Fibroblast of lung (primary cell): ENCODE measurements around the gene ZNF653. TPM values are rescaled to one million over a fixed set of nuclear protein-coding genes. Genes with fewer than 3 reads are reported as not detected.

Source experiments
- DNase-seq, 2 donors: peaks; one replicate each; pipeline versions ENCODE4 v3.0.0 to v3.0.0-alpha.2; 2010; ENCODE audit warnings: low read depth in 2 of 2
- H2AFZ ChIP-seq: 2 replicates; pipeline ENCODE4 v1.5.1; 2012; ENCODE audit warnings: low read length, control low read depth, inconsistent platforms
- H3K27ac ChIP-seq: 2 replicates; pipeline ENCODE4 v1.5.1; 2011; ENCODE audit warnings: low read length, control low read depth; ENCODE audit not compliant: insufficient read depth
- H3K27me3 ChIP-seq: 2 replicates; pipeline ENCODE4 v1.5.1; 2011; ENCODE audit warnings: mild to moderate bottlenecking, low read length; ENCODE audit not compliant: control insufficient read depth, insufficient read depth
- H3K36me3 ChIP-seq: 2 replicates; pipeline ENCODE4 v1.5.1; 2011; ENCODE audit warnings: low read length; ENCODE audit not compliant: control insufficient read depth, insufficient read depth
- H3K4me1 ChIP-seq: 2 replicates; pipeline ENCODE4 v1.5.1; 2011; ENCODE audit warnings: low read length; ENCODE audit not compliant: control insufficient read depth, insufficient read depth; ENCODE audit errors: extremely low read depth
- H3K4me2 ChIP-seq: 2 replicates; pipeline ENCODE4 v1.5.1; 2011; ENCODE audit warnings: low read length, control low read depth; ENCODE audit not compliant: insufficient read depth; ENCODE audit errors: extremely low read depth
- H3K4me3 ChIP-seq, 4 experiments: fragments of 200-600 bp in 1 of 4; sonication (generic) in 1 of 4; replicated peaks in 1 of 4; 2 replicates each; pipeline ENCODE4 v1.5.1; 2011 to 2016; ENCODE audit warnings: low read length in 4 of 4, low read depth in 3 of 4, mild to moderate bottlenecking in 3 of 4, control low read depth in 2 of 4, inconsistent platforms in 1 of 4, mixed read lengths in 1 of 4; ENCODE audit not compliant: insufficient read depth in 1 of 4; ENCODE audit errors: control extremely low read depth in 1 of 4
- H3K79me2 ChIP-seq: 2 replicates; pipeline ENCODE4 v1.5.1; 2012; ENCODE audit warnings: mild to moderate bottlenecking, low read length, inconsistent platforms; ENCODE audit not compliant: control insufficient read depth, insufficient read depth
- H3K9ac ChIP-seq: 2 replicates; pipeline ENCODE4 v1.5.1; 2011; ENCODE audit warnings: mild to moderate bottlenecking, low read length, control low read depth; ENCODE audit not compliant: insufficient read depth
- H3K9me3 ChIP-seq: 2 replicates; pipeline ENCODE4 v1.5.1; 2012; ENCODE audit warnings: low read depth, low read length; ENCODE audit not compliant: control insufficient read depth, insufficient read depth
- H4K20me1 ChIP-seq: 2 replicates; pipeline ENCODE4 v1.5.1; 2011; ENCODE audit warnings: low read length; ENCODE audit not compliant: control insufficient read depth, insufficient read depth; ENCODE audit errors: extremely low read depth
- CTCF ChIP-seq, 2 donors: IDR thresholded peaks in 1 of 2; conservative IDR thresholded peaks in 1 of 2; 1 replicate in 1 of 2; 2 replicates in 1 of 2; pipeline ENCODE4 v1.5.1; 2011 to 2012; ENCODE audit warnings: low read length in 2 of 2, control low read depth in 1 of 2, inconsistent platforms in 1 of 2, low read depth in 1 of 2, mild to moderate bottlenecking in 1 of 2
- EZH2 ChIP-seq: IDR thresholded peaks from 2 replicates; pipeline ENCODE4 v1.5.1; 2012; ENCODE audit warnings: low read length, control low read depth, mild to moderate bottlenecking; ENCODE audit errors: missing control alignments
- polyA plus RNA-seq, 2 donors: library from polyadenylated mRNA; depleted of rRNA in 1 of 2; stranded (reverse) in 1 of 2; unstranded in 1 of 2; fragments of >200 nt; gene quantifications; 2 replicates each; pipeline ENCODE4 v1.2.1, GENCODE V29; 2011 to 2012; ENCODE audit warnings: missing spikeins in 1 of 2
- total RNA-seq: library from RNA; depleted of rRNA; stranded (reverse); fragments of >200 nt; gene quantifications from 2 replicates; pipeline ENCODE4 v1.2.1, GENCODE V29; 2014

The ZNF653 gene
- total and polyA plus RNA-seq, 2 donors (not counting 1 experiment from before 2014, with no cell fraction given), result 3.1 to 3.5 TPM

GRCh38 chr19:11540645-11541044 lies 35.0 kb upstream of the ZNF653 start:
- H3K27me3 ChIP-seq, result no peaks in the 10 kb centered on the region
- no peak for TF ChIP-seq CTCF (conservative IDR thresholded peaks at IDR 0.05 in 1 of 2, IDR thresholded peaks at IDR 0.05 in 1 of 2; ENCODE audit: low read depth in 1 of 2, low read length in 2 of 2)
- TF ChIP-seq EZH2, result no peak

GRCh38 chr19:11539495-11540365 lies 34.1 kb upstream of the ZNF653 start:
- Histone ChIP-seq H3K36me3 (no peaks in the 10 kb centered on the region), H3K79me2 (no peaks in the 10 kb centered on the region), H3K9ac (no peak overlapping the region), H3K27me3 (no peaks in the 10 kb centered on the region), H3K4me2 (peak overlapping the region; percentile 84), H3K4me1 (peaks cover 16% of the 10 kb centered on the region), H4K20me1 (no peaks in the 10 kb centered on the region), H2AFZ (no peak overlapping the region), H3K9me3 (no peaks in the 10 kb centered on the region), H3K27ac (no peak overlapping the region), H3K4me3 (peak overlapping the region in 3 of 4 experiments; percentile 32 to 55 (median 36))
- no peak for TF ChIP-seq CTCF (conservative IDR thresholded peaks at IDR 0.05 in 1 of 2, IDR thresholded peaks at IDR 0.05 in 1 of 2; ENCODE audit: low read depth in 1 of 2, low read length in 2 of 2)
- TF ChIP-seq EZH2, result no peak
- peak; percentile 22 to 56 for DNase-seq

More at GRCh38 chr19:11540645-11541044, 35.0 kb upstream of the ZNF653 start:
- Histone ChIP-seq H3K36me3 (no peaks in the 10 kb centered on the region), H2AFZ (no peak overlapping the region), H3K9ac (no peak overlapping the region), H3K27ac (no peak overlapping the region), H3K4me1 (peaks cover 10% of the 10 kb centered on the region), H3K4me2 (no peak overlapping the region), H4K20me1 (no peaks in the 10 kb centered on the region), H3K9me3 (no peaks in the 10 kb centered on the region), H3K4me3 (no peak overlapping the region), H3K79me2 (no peaks in the 10 kb centered on the region)
- DNase-seq, result no peak

GRCh38 chr19:11538232-11539036 lies 32.8 kb upstream of the ZNF653 start, which contains the start of gene CNN1:
CNN1 (plus strand) TSS chr19:11538851; CDS start chr19:11538928, 77 bp downstream.
- Histone ChIP-seq H3K36me3 (no peaks in the 10 kb centered on the region), H3K9ac (peak within 1 kb of the TSS; percentile 43), H3K27ac (peak within 1 kb of the TSS; percentile 38), H3K4me1 (peaks cover 16% of the 10 kb centered on the region), H3K4me3 (peak within 1 kb of the TSS in 3 of 4 experiments; percentile 32 to 55 (median 36)), H3K79me2 (no peaks in the 10 kb centered on the region), H3K4me2 (peak within 1 kb of the TSS; percentile 84), H3K9me3 (no peaks in the 10 kb centered on the region), H3K27me3 (no peaks in the 10 kb centered on the region), H4K20me1 (no peaks in the 10 kb centered on the region), H2AFZ (peak within 1 kb of the TSS; percentile 50)
- no peak for TF ChIP-seq EZH2
- TF ChIP-seq CTCF (conservative IDR thresholded peaks at IDR 0.05 in 1 of 2, IDR thresholded peaks at IDR 0.05 in 1 of 2; ENCODE audit: low read depth in 1 of 2, low read length in 2 of 2), result no peak
- peak; percentile 39 to 95 for DNase-seq
